B cell (primary cell): ENCODE measurements around the gene MYO10. TPM values are rescaled to one million over a fixed set of nuclear protein-coding genes. Genes with fewer than 3 reads are reported as not detected.

Experiments used
- ATAC-seq: fragments of 200-7000 bp; cut with Tn5 transposase; one replicate; pipeline ENCODE4 v1.10.0; 2021; ENCODE audit warnings: low read depth, mild to moderate bottlenecking, moderate number of reproducible peaks, moderate library complexity
- CTCF ChIA-PET: fragments of 350-600 bp; sonication (Branson Sonifier 250); formaldehyde crosslinking; loops from one replicate; lab custom pipeline; 2021; ENCODE audit warnings: antibody characterized with exemption, inconsistent platforms; lab: Charles Lee
- POLR2A ChIA-PET: fragments of 350-600 bp; sonication (Branson Sonifier 250); formaldehyde crosslinking; loops from one replicate; lab custom pipeline; 2021; ENCODE audit warnings: antibody characterized with exemption; lab: Charles Lee
- DNase-seq: peaks from one replicate; pipeline ENCODE4 v3.0.0; 2013
- H2AFZ ChIP-seq: 2 replicates; pipeline ENCODE4 v1.6.1; 2012; ENCODE audit warnings: mild to moderate bottlenecking, low read depth, low read length; ENCODE audit not compliant: insufficient read depth, poor library complexity, severe bottlenecking
- H3K27ac ChIP-seq, 2 donors: 1 replicate in 1 of 2; 2 replicates in 1 of 2; pipeline ENCODE4 v1.5.1; 2012 to 2013; ENCODE audit warnings: low read length in 2 of 2, mild to moderate bottlenecking in 2 of 2, moderate library complexity in 1 of 2
- H3K27me3 ChIP-seq, 4 experiments: fragments of 200-600 bp in 1 of 4; sonication (generic) in 1 of 4; replicated peaks in 1 of 4; 1 replicate in 2 of 4; 2 replicates in 2 of 4; pipeline versions ENCODE4 v1.6.1 to v1.7.0; 2013 to 2016; ENCODE audit warnings: low read length in 3 of 4, mild to moderate bottlenecking in 2 of 4, mixed read lengths in 1 of 4, moderate library complexity in 1 of 4; ENCODE audit not compliant: insufficient read depth in 4 of 4, control insufficient read depth in 3 of 4; ENCODE audit errors: control extremely low read depth in 1 of 4
- H3K36me3 ChIP-seq, 2 experiments: replicated peaks in 1 of 2; 1 replicate in 1 of 2; 2 replicates in 1 of 2; pipeline versions ENCODE4 v1.6.1 to v1.7.1; 2013; ENCODE audit warnings: low read length in 1 of 2; ENCODE audit not compliant: insufficient read depth in 2 of 2, control insufficient read depth in 1 of 2; ENCODE audit errors: control extremely low read depth in 1 of 2, extremely low read depth in 1 of 2
- H3K4me1 ChIP-seq, 2 donors: fragments of 200-600 bp in 1 of 2; sonication (generic) in 1 of 2; 1 replicate in 1 of 2; 2 replicates in 1 of 2; pipeline versions ENCODE4 v1.5.1 to v1.6.1; 2013 to 2017; ENCODE audit warnings: low read length in 2 of 2; ENCODE audit not compliant: control insufficient read depth in 2 of 2, insufficient read depth in 2 of 2
- H3K4me2 ChIP-seq: replicated peaks from 2 replicates; pipeline ENCODE3; 2012; ENCODE audit warnings: mild to moderate bottlenecking, low read depth, low read length; ENCODE audit not compliant: poor library complexity, severe bottlenecking
- H3K4me3 ChIP-seq, 5 experiments: fragments of 200-600 bp in 1 of 5; sonication (generic) in 1 of 5; 1 replicate in 3 of 5; 2 replicates in 2 of 5; pipeline versions ENCODE4 v1.5.1 to v1.7.0; 2011 to 2016; ENCODE audit warnings: low read length in 4 of 5, mild to moderate bottlenecking in 4 of 5, low read depth in 2 of 5, control low read depth in 1 of 5, moderate library complexity in 1 of 5; ENCODE audit not compliant: insufficient read depth in 1 of 5; ENCODE audit errors: control extremely low read depth in 1 of 5, extremely low read depth in 1 of 5
- H3K79me2 ChIP-seq: fragments of 200-600 bp; sonication (generic); one replicate; pipeline ENCODE4 v1.6.0; 2016; ENCODE audit warnings: low read length; ENCODE audit not compliant: control insufficient read depth, insufficient read depth
- H3K9ac ChIP-seq: fragments of 200-600 bp; sonication (generic); 2 replicates; pipeline ENCODE4 v1.6.1; 2017; ENCODE audit warnings: mild to moderate bottlenecking, low read length, moderate library complexity
- H3K9me3 ChIP-seq, 3 donors: one replicate each; pipeline versions ENCODE4 v1.6.1 to v1.7.1; 2013; ENCODE audit warnings: low read length in 2 of 3; ENCODE audit not compliant: control insufficient read depth in 2 of 3, insufficient read depth in 1 of 3; ENCODE audit errors: control extremely low read depth in 1 of 3
- H4K20me1 ChIP-seq: 2 replicates; pipeline ENCODE4 v1.6.0; 2012; ENCODE audit warnings: mild to moderate bottlenecking, low read length; ENCODE audit not compliant: insufficient read depth, control insufficient read depth, poor library complexity, severe bottlenecking
- H3K27ac Mint-ChIP-seq: one replicate; pipeline ENCODE4 v1.8.0; 2021; ENCODE audit warnings: mixed read lengths
- H3K27me3 Mint-ChIP-seq: one replicate; pipeline ENCODE4 v1.8.0; 2021; ENCODE audit warnings: mixed read lengths
- H3K4me1 Mint-ChIP-seq: one replicate; pipeline ENCODE4 v1.8.0; 2021; ENCODE audit warnings: mixed read lengths
- H3K4me3 Mint-ChIP-seq: one replicate; pipeline ENCODE4 v1.8.0; 2021; ENCODE audit warnings: mixed read lengths
- H3K9me3 Mint-ChIP-seq: one replicate; pipeline ENCODE4 v1.8.0; 2022; ENCODE audit warnings: mixed read lengths; ENCODE audit not compliant: insufficient read depth
- CTCF ChIP-seq: fragments of 200-600 bp; IDR thresholded peaks from one replicate; pipeline ENCODE4 v1.8.0; 2022; ENCODE audit warnings: antibody characterized with exemption, mild to moderate bottlenecking
- EZH2 ChIP-seq: IDR thresholded peaks from 2 replicates; pipeline ENCODE4 v1.6.1; 2012; ENCODE audit warnings: borderline replicate concordance, low read depth, mild to moderate bottlenecking, moderate library complexity, low read length; ENCODE audit not compliant: insufficient read depth, poor library complexity, severe bottlenecking
- WGBS: methylation state at CpG from one replicate; pipeline ENCODE4 v1.1.5; 2013; ENCODE audit warnings: missing lambda C conversion rate; ENCODE audit not compliant: insufficient coverage; 5-methylcytosine and 5-hydroxymethylcytosine counted together
- intact Hi-C: fragments of 100-400 bp; cut with micrococcal nuclease; formaldehyde crosslinking; loops from one replicate; pipeline ENCODE4 v1.10.0; 2022
- polyA plus RNA-seq: library from polyadenylated mRNA; depleted of rRNA; stranded (reverse); fragments of >200 nt; gene quantifications from 2 replicates; pipeline ENCODE4 v1.2.3, GENCODE V29; 2012
- total RNA-seq, 2 donors: library from RNA; stranded (reverse); fragments of 120-200 nt in 1 of 2; gene quantifications; 1 replicate in 1 of 2; 2 replicates in 1 of 2; pipeline versions ENCODE4 v1.2.3 to v1.2.4, GENCODE V29; 2013 to 2022

The MYO10 gene
- total and polyA plus RNA-seq, 2 donors (not counting 1 experiment from before 2014, with no cell fraction given) = 0.10 TPM; not detected in 1

GRCh38 chr5:16681876-16682275 lies 254.2 kb downstream of the MYO10 start:
- Histone ChIP-seq H4K20me1 (no peaks in the 10 kb centered on the region), H3K9ac (no peak overlapping the region), H3K27ac (no peak overlapping the region), H3K9me3 (no peaks in the 10 kb centered on the region), H2AFZ (no peak overlapping the region), H3K79me2 (no peaks in the 10 kb centered on the region), H3K4me2 (no peak overlapping the region), H3K36me3 (no peaks in the 10 kb centered on the region), H3K4me3 (no peak overlapping the region), H3K27me3 (peaks cover 0 to 3% (median 0%) of the 10 kb centered on the region in 4 experiments), H3K4me1 (no peaks in the 10 kb centered on the region)
- ATAC-seq = no peak
- intact Hi-C loops = no loop called here
- CTCF ChIA-PET = interaction anchor here (1.0 kb wide), 1 partner anchor 15 kb away, joined by 3 read pairs; no protein-coding TSS in a partner anchor
- Mint-ChIP-seq H3K27ac (no peak overlapping the region), H3K27me3 (no peaks in the 10 kb centered on the region), H3K9me3 (no peaks in the 10 kb centered on the region), H3K4me1 (no peaks in the 10 kb centered on the region), H3K4me3 (no peak overlapping the region)
- no peak for DNase-seq
- WGBS = 92% methylated on average over 12 of the region's 13 CpGs
- TF ChIP-seq EZH2 (no peak), CTCF (no peak)
- POLR2A ChIA-PET = no interaction called here

- CTCF ChIA-PET = no interaction called here
- H3K9ac ChIP-seq = no peak overlapping the region
- H2AFZ ChIP-seq = no peak overlapping the region
- H3K27ac Mint-ChIP-seq = no peak overlapping the region
- intact Hi-C loops = no loop called here
- H3K27me3 Mint-ChIP-seq = no peaks in the 10 kb centered on the region
- no peak overlapping the region for H3K4me3 ChIP-seq
- no peaks in the 10 kb centered on the region for H3K4me1 Mint-ChIP-seq
- POLR2A ChIA-PET = no interaction called here
- no peak for ATAC-seq
- no peak overlapping the region for H3K4me2 ChIP-seq
- WGBS = 95% methylated on average over 14 of the region's 14 CpGs
- TF ChIP-seq CTCF (no peak), EZH2 (no peak)
- DNase-seq = no peak
- H3K27ac ChIP-seq = no peak overlapping the region
- no peaks in the 10 kb centered on the region for H4K20me1 ChIP-seq
- H3K9me3 ChIP-seq = no peaks in the 10 kb centered on the region
- no peaks in the 10 kb centered on the region for H3K4me1 ChIP-seq
- no peaks in the 10 kb centered on the region for H3K79me2 ChIP-seq
- H3K36me3 ChIP-seq = no peaks in the 10 kb centered on the region
- H3K27me3 ChIP-seq = peaks cover 0 to 3% (median 0%) of the 10 kb centered on the region in 4 experiments
- no peaks in the 10 kb centered on the region for H3K9me3 Mint-ChIP-seq
- no peak overlapping the region for H3K4me3 Mint-ChIP-seq
These were observed 256.2 kb downstream of the MYO10 start for GRCh38 chr5:16679863-16680262.
